ENCODE data around the gene ERCC4.

- TF ChIP-seq CTCF (conservative IDR thresholded peaks at IDR 0.05), result no peak
- no peak for TF ChIP-seq ZFX (IDR thresholded peaks at IDR 0.05)
These were observed 34.3 kb upstream of the ERCC4 start for GRCh38 chr16:13885700-13886099.
